Ovary (tissue), 3 donors: Measurements from ENCODE around the gene HK3.

Experiments used
- CTCF ChIP-seq, 3 donors: fragments of 450-650 bp in 2 of 3; fragments of 200-600 bp in 1 of 3; IDR thresholded peaks; one replicate each; pipeline versions ENCODE4 v1.5.1 to v1.8.0; 2016 to 2022; ENCODE audit warnings: antibody characterized with exemption in 3 of 3, mild to moderate bottlenecking in 1 of 3
- EP300 ChIP-seq: sonication (generic); formaldehyde crosslinking; IDR thresholded peaks from one replicate; pipeline ENCODE4 v1.6.1; 2017; ENCODE audit warnings: antibody characterized with exemption
- POLR2A ChIP-seq: fragments of 450-650 bp; IDR thresholded peaks from one replicate; pipeline ENCODE4 v1.6.1; 2017; ENCODE audit warnings: antibody characterized with exemption, mild to moderate bottlenecking, moderate library complexity
- donor health status: DM: no; HTN: no; CAD: no.

GRCh38 chr5:176846335-176847140 is 52.6 kb downstream of the HK3 start:
- TF ChIP-seq CTCF (IDR thresholded peaks at IDR 0.05) (no peak), POLR2A (no peak), EP300 (no peak)
